Endothelial cell of umbilical vein (primary cell): ENCODE data around the gene ATN1. TPM values are rescaled to one million over a fixed set of nuclear protein-coding genes. Genes with fewer than 3 reads are reported as not detected.
A peak's percentile ranks its signal among the peaks of the same experiment; 100 is the strongest.

Experiments
- BruUV-seq: library from RNA; stranded (reverse); fragments of 400-500 nt; replicated peaks from 2 replicates; lab custom pipeline; 2021; lab: Mats Ljungman, UMichigan
- CTCF ChIA-PET: fragments of 300-600, 350-600 bp; sonication (Branson Sonifier 250); formaldehyde crosslinking; loops from one replicate; lab custom pipeline; 2021; ENCODE audit warnings: antibody characterized with exemption, inconsistent platforms; lab: Charles Lee
- POLR2A ChIA-PET: fragments of 300-600, 350-600 bp; sonication (Branson Sonifier 250); formaldehyde crosslinking; loops from one replicate; lab custom pipeline; 2021; ENCODE audit warnings: antibody characterized with exemption, inconsistent platforms; lab: Charles Lee
- DNase-seq: peaks from one replicate; pipeline ENCODE4 v3.0.0-alpha.2; 2011; ENCODE audit warnings: low read depth, low spot score
- FAIRE-seq: peaks from 2 replicates; lab custom pipeline; 2011; peaks lifted over from hg19 to GRCh38; lab: Jason Lieb, UNC
- H2AFZ ChIP-seq: 2 replicates; pipeline ENCODE4 v1.6.0; 2012; ENCODE audit warnings: low read depth, low read length, control low read depth, inconsistent platforms
- H3K27ac ChIP-seq: 2 replicates; pipeline ENCODE4 v1.5.1; 2011; ENCODE audit warnings: low read depth, mild to moderate bottlenecking, control low read depth, low read length, moderate library complexity; ENCODE audit not compliant: insufficient read depth
- H3K27me3 ChIP-seq, 2 experiments: 2 replicates each; pipeline versions ENCODE4 v1.6.0 to v1.6.1; 2011; ENCODE audit warnings: low read length in 2 of 2, mixed read lengths in 1 of 2; ENCODE audit not compliant: control insufficient read depth in 2 of 2, insufficient read depth in 2 of 2
- H3K36me3 ChIP-seq, 2 experiments: 2 replicates in 1 of 2; 3 replicates in 1 of 2; pipeline ENCODE4 v1.5.1; 2011; ENCODE audit warnings: low read length in 2 of 2, mild to moderate bottlenecking in 1 of 2, moderate library complexity in 1 of 2; ENCODE audit not compliant: control insufficient read depth in 2 of 2, insufficient read depth in 2 of 2; ENCODE audit errors: extremely low read depth in 1 of 2
- H3K4me1 ChIP-seq: 3 replicates; pipeline ENCODE4 v1.5.1; 2011; ENCODE audit warnings: mild to moderate bottlenecking, low read length; ENCODE audit not compliant: control insufficient read depth, insufficient read depth; ENCODE audit errors: extremely low read depth
- H3K4me2 ChIP-seq: 2 replicates; pipeline ENCODE4 v1.6.1; 2011; ENCODE audit warnings: low read length, control low read depth, mixed read lengths; ENCODE audit not compliant: insufficient read depth
- H3K4me3 ChIP-seq, 3 experiments: fragments of 200-600 bp in 1 of 3; sonication (generic), shearing (Covaris generic) in 1 of 3; replicated peaks in 1 of 3; 2 replicates each; pipeline ENCODE4 v1.5.1; 2011 to 2016; ENCODE audit warnings: control low read depth in 3 of 3, low read length in 3 of 3, mild to moderate bottlenecking in 2 of 3, inconsistent platforms in 1 of 3, low read depth in 1 of 3, moderate library complexity in 1 of 3; ENCODE audit not compliant: insufficient read depth in 1 of 3
- H3K79me2 ChIP-seq: 2 replicates; pipeline ENCODE4 v1.6.0; 2012; ENCODE audit warnings: low read length, inconsistent platforms; ENCODE audit not compliant: control insufficient read depth, insufficient read depth
- H3K9ac ChIP-seq: replicated peaks from 2 replicates; pipeline ENCODE3; 2011; ENCODE audit warnings: low read length, control low read depth; ENCODE audit not compliant: insufficient read depth; ENCODE audit errors: extremely low read depth
- H3K9me1 ChIP-seq: replicated peaks from 3 replicates; pipeline ENCODE4 v1.6.0; 2011; ENCODE audit warnings: mild to moderate bottlenecking, low read length; ENCODE audit not compliant: control insufficient read depth, insufficient read depth; ENCODE audit errors: extremely low read depth
- H3K9me3 ChIP-seq: replicated peaks from 2 replicates; pipeline ENCODE4 v1.5.1; 2012; ENCODE audit warnings: low read length, inconsistent platforms; ENCODE audit not compliant: control insufficient read depth, insufficient read depth
- H4K20me1 ChIP-seq: replicated peaks from 2 replicates; pipeline ENCODE3; 2011; ENCODE audit warnings: mild to moderate bottlenecking, low read length; ENCODE audit not compliant: control insufficient read depth, insufficient read depth; ENCODE audit errors: extremely low read depth
- CTCF ChIP-seq, 2 donors: IDR thresholded peaks; 1 replicate in 1 of 2; 2 replicates in 1 of 2; pipeline ENCODE4 v1.5.1; 2011; ENCODE audit warnings: low read length in 2 of 2, mild to moderate bottlenecking in 2 of 2, moderate library complexity in 2 of 2, control low read depth in 1 of 2, inconsistent platforms in 1 of 2, low read depth in 1 of 2; ENCODE audit not compliant: insufficient read depth in 1 of 2; ENCODE audit errors: extremely low read depth in 1 of 2
- EZH2 ChIP-seq: IDR thresholded peaks from 2 replicates; pipeline ENCODE4 v1.6.1; 2012; ENCODE audit warnings: borderline replicate concordance, low read depth, mild to moderate bottlenecking, moderate library complexity, low read length, inconsistent platforms; ENCODE audit not compliant: severe bottlenecking
- FOS ChIP-seq: IDR thresholded peaks from 2 replicates; pipeline ENCODE4 v1.6.1; 2011; ENCODE audit warnings: mild to moderate bottlenecking, low read length, moderate library complexity, borderline replicate concordance; ENCODE audit not compliant: insufficient read depth
- GATA2 ChIP-seq: IDR thresholded peaks from 2 replicates; pipeline ENCODE4 v1.7.0; 2011; ENCODE audit warnings: low read depth, mild to moderate bottlenecking, moderate library complexity, mixed read lengths, low read length; ENCODE audit not compliant: insufficient read length, insufficient read depth
- JUN ChIP-seq: IDR thresholded peaks from 2 replicates; pipeline ENCODE4 v1.6.1; 2011; ENCODE audit warnings: borderline replicate concordance, low read depth; ENCODE audit not compliant: insufficient read length, insufficient read depth
- MYC ChIP-seq: IDR thresholded peaks from one replicate; pipeline ENCODE4 v1.6.1; 2011; ENCODE audit warnings: mild to moderate bottlenecking, low read depth, low read length
- POLR2A ChIP-seq: IDR thresholded peaks from 2 replicates; pipeline ENCODE4 v1.6.1; 2012; ENCODE audit warnings: low read depth, mild to moderate bottlenecking, control low read depth, low read length
- POLR2AphosphoS5 ChIP-seq: IDR thresholded peaks from 2 replicates; pipeline ENCODE4 v1.6.1; 2012; ENCODE audit warnings: low read depth, mild to moderate bottlenecking, control low read depth, low read length, moderate library complexity; ENCODE audit not compliant: insufficient read depth
- dilution Hi-C: fragments of 300-500 bp; cut with MboI; formaldehyde crosslinking; loops from one replicate; pipeline ENCODE4 v1.15.0; 2019; ENCODE audit warnings: low sequenced_read_pairs; ENCODE audit not compliant: extremely low pct_ligation_motif_present
- intact Hi-C: fragments of 100-400 bp; cut with micrococcal nuclease; formaldehyde crosslinking; loops from one replicate; pipeline ENCODE4 v1.10.0; 2022
- polyA plus RNA-seq, 4 experiments: library from polyadenylated mRNA; depleted of rRNA in 3 of 4; stranded (reverse) in 3 of 4; unstranded in 1 of 4; fragments of >200 nt; gene quantifications; 2 replicates each; pipeline versions ENCODE4 v1.2.1 to v1.2.3, GENCODE V29; 2011 to 2012; ENCODE audit warnings: missing spikeins in 1 of 4
- total RNA-seq: library from RNA; stranded (reverse); gene quantifications from 2 replicates; pipeline ENCODE4 v1.2.3, GENCODE V29; 2021
- TF ChIP-seq, protein P1 (sequence below): IDR thresholded peaks from 2 replicates; pipeline ENCODE4 v1.6.1; 2011; ENCODE audit not compliant: insufficient read depth, insufficient read length

The ATN1 gene
- total and polyA plus RNA-seq, 2 donors (not counting 3 experiments of a cell fraction or from before 2014, with no cell fraction given), result 46.4 to 117 TPM

DNA sequence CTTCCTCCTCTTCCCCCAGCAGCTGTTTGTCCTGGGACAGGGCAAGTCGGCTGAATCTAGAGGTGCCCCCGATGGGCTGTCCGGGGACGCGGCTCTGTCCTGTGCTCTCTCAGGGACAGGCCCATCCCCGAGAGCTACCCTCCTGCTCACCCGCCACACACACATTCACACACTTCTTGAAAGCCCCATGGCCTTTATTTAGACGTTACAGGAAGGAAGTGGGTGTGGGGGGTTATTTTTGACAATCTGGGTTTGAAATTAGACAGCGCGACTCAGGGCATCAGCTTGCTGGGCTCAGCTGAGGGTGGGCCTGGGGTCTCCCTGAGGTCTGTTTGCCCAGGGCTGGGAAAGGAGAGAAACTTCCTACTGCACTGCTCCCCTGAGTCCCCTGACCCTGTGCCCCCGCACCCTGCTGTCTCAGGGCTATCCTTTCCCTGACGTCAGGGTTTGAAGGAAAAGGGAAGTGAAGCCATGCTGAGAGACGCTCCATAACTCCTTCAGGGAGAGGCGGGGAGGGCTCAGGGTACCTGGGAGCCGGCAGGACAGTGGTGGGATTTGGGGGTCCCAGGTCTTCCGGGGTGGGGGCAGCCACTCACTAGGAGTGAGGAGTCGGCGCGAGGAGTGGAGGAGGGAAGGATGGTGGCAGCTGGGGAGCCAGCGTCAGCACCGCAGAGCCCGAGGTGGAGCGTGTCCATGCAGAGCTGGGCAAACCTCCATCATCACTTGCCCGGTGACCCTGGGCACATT, 31.5 kb downstream of the ATN1 start:
- Histone ChIP-seq H3K4me3 (no peak overlapping the region), H3K4me2 (no peak overlapping the region), H3K27ac (no peak overlapping the region), H3K79me2 (no peaks in the 10 kb centered on the region), H2AFZ (peak overlapping the region; percentile 58), H3K9me1 (no peaks in the 10 kb centered on the region), H3K4me1 (peaks cover 18% of the 10 kb centered on the region), H3K27me3 (no peaks in the 10 kb centered on the region), H3K9me3 (no peaks in the 10 kb centered on the region), H3K36me3 (no peaks in the 10 kb centered on the region), H3K9ac (no peak overlapping the region), H4K20me1 (no peaks in the 10 kb centered on the region)
- POLR2A ChIA-PET, result interaction anchor here (0.5 to 1.8 kb wide), 2 partner anchors 16 to 977 kb away, joined by 3 to 6 read pairs; partner anchors contain the start of genes C12orf57 and RNU7-1
- no TSS peak for BruUV-seq
- DNase-seq (no peak), FAIRE-seq (no peak)
- dilution Hi-C loops (no loop called here), intact Hi-C loops (no loop called here)
- TF ChIP-seq POLR2A (no peak), MYC (no peak), POLR2AphosphoS5 (no peak), GATA2 (no peak), EZH2 (no peak), JUN (no peak), CTCF (IDR thresholded peaks at IDR 0.05; ENCODE audit: extremely low read depth in 1 of 2, insufficient read depth in 1 of 2, low read depth in 1 of 2, low read length in 2 of 2) (no peak), FOS (no peak)
- TF ChIP-seq, protein P1, sequence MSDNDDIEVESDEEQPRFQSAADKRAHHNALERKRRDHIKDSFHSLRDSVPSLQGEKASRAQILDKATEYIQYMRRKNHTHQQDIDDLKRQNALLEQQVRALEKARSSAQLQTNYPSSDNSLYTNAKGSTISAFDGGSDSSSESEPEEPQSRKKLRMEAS, result no peak
- CTCF ChIA-PET, result interaction anchor here (1.6 to 3.2 kb wide), 3 partner anchors 15 to 90 kb away, joined by 4 to 34 read pairs (median 12); partner anchors contain the start of genes C12orf57 and RNU7-1
